Heart left ventricle (tissue), 16 donors: ENCODE measurements around the gene FREY1. TPM values are rescaled to one million over a fixed set of nuclear protein-coding genes. Genes with fewer than 3 reads are reported as not detected.
A peak's percentile ranks its signal among the peaks of the same experiment; 100 is the strongest.

Source experiments
- ATAC-seq, 4 donors: fragments of 200-7000 bp; cut with Tn5 transposase; one replicate each; pipeline ENCODE4 v1.9.1; 2020 to 2022; ENCODE audit warnings: moderate library complexity in 4 of 4, mild to moderate bottlenecking in 3 of 4, moderate number of reproducible peaks in 1 of 4
- DNase-seq, 5 donors: peaks; one replicate each; pipeline ENCODE4 v3.0.0-alpha.2; 2020
- H3K27ac ChIP-seq, 12 donors: fragments of 200-600 bp; sonication (generic) in 4 of 12; one replicate each; pipeline versions ENCODE4 v1.5.0 to v1.8.0; 2016 to 2022; ENCODE audit warnings: mild to moderate bottlenecking in 2 of 12
- H3K27me3 ChIP-seq, 9 donors: fragments of 200-600 bp; sonication (generic) in 2 of 9; one replicate each; pipeline versions ENCODE4 v1.5.1 to v1.8.0; 2016 to 2022; ENCODE audit warnings: mild to moderate bottlenecking in 3 of 9
- H3K36me3 ChIP-seq, 9 donors: fragments of 200-600 bp; sonication (generic) in 2 of 9; one replicate each; pipeline versions ENCODE4 v1.5.0 to v1.8.0; 2018 to 2022; ENCODE audit warnings: mild to moderate bottlenecking in 2 of 9
- H3K4me1 ChIP-seq, 12 donors: fragments of 200-600 bp; sonication (generic) in 4 of 12; one replicate each; pipeline versions ENCODE4 v1.5.0 to v1.8.0; 2016 to 2022; ENCODE audit warnings: mild to moderate bottlenecking in 3 of 12
- H3K4me3 ChIP-seq, 12 donors: fragments of 200-600 bp; sonication (generic) in 4 of 12; one replicate each; pipeline versions ENCODE4 v1.5.0 to v1.8.0; 2017 to 2022; ENCODE audit warnings: mild to moderate bottlenecking in 9 of 12, moderate library complexity in 4 of 12
- H3K9me3 ChIP-seq, 12 donors: fragments of 200-600 bp; sonication (generic) in 4 of 12; one replicate each; pipeline versions ENCODE4 v1.5.0 to v1.8.0; 2016 to 2022; ENCODE audit warnings: mild to moderate bottlenecking in 1 of 12
- POLR2A ChIP-seq, 2 donors: fragments of 450-650 bp; IDR thresholded peaks; one replicate each; pipeline ENCODE4 v1.6.1; 2017; ENCODE audit warnings: antibody characterized with exemption in 2 of 2, mild to moderate bottlenecking in 2 of 2, moderate library complexity in 2 of 2
- WGBS, 4 donors: extraction: QIAGEN DNeasy Blood & Tissue Kit in 2 of 4; methylation state at CpG; one replicate each; pipeline versions ENCODE4 v1.1.5 to v1.1.7; 2013 to 2018; 5-methylcytosine and 5-hydroxymethylcytosine counted together
- intact Hi-C, 10 donors: fragments of 100-400 bp; cut with DNase I; formaldehyde crosslinking; loops; one replicate each; pipeline versions ENCODE4 v1.11.1 to v1.14.2; 2022
- long read RNA-seq, 3 donors: library from polyadenylated mRNA; unstranded; transcript quantifications; one replicate each; pipeline ENCODE4 v2.0.0, GENCODE V29; 2020 to 2021
- polyA plus RNA-seq, 2 donors: library from polyadenylated mRNA; stranded (reverse); fragments of 200-250 nt; gene quantifications; one replicate each; pipeline ENCODE4 v1.2.3, GENCODE V29; 2013
- total RNA-seq, 9 donors: library from RNA; depleted of rRNA in 2 of 9; stranded (reverse); fragments of >200 nt in 2 of 9; fragmentation: NEBNext Ultra II Directional in 3 of 9; extraction: Animal tissue kit (Norgen Biotek cat#: 25700) in 3 of 9; gene quantifications; one replicate each; pipeline versions ENCODE4 v1.1.0 to v1.2.4, GENCODE V29; 2016 to 2023
- TF ChIP-seq, protein P1 (sequence below), 12 donors: fragments of 200-600 bp; sonication (generic) in 4 of 12; IDR thresholded peaks; one replicate each; pipeline versions ENCODE4 v1.5.0 to v1.8.0; 2018 to 2022; ENCODE audit warnings: antibody characterized with exemption in 12 of 12, mild to moderate bottlenecking in 5 of 12
- donor health status: ischemic (EF 13 %, LVEDD 7.1; RV severe dilation, severe dysfunction).
- donor health status: healthy with polysubstance abuse.
- donor health status: DM: no; HTN: yes; CAD: no.
- donor health status: DM: no; HTN: no; CAD: no.
- donor health status: ischemic (EF 25% LVEDD 6.9; RV normal size, moderate dysfunction).
- donor health status: ischemic (EF 25% LVEDD 5.7; RV mildly dilated, moderate dysfunction).
- donor health status: healthy.
- donor health status: DM: yes; HTN: yes; CAD: no.
- donor health status: ischemic (EF 35%, LVEDD 5.7; RV mildly dilated, moderate dysfunction).
- donor health status: nonischemic (EF 11% LVEDD 7.7; RV severe dilation, severe dysfunction).
- donor health status: DM: yes; HTN: yes; CAD: no.
- donor health status: PGD.
- donor health status: ischemic (EF 29% LVEDD 5.4; RV normal size, mild dysfunction).
- donor health status: nonischemic (EF 23%, LVEDD 6.1; RV moderate dilation, normal function).

Gene FREY1, protein sequence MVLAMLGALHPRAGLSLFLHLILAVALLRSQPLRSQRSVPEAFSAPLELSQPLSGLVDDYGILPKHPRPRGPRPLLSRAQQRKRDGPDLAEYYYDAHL
- under 1 TPM in 4 of 9 donors, not detected in 5; 0.37 to 1.00 (median 0.46) TPM for total RNA-seq
- polyA plus RNA-seq = under 1 TPM; 0.40 to 0.46 TPM
- long read RNA-seq, donor 1 = 0 reads
- long read RNA-seq, donor 2 = 0 reads
- long read RNA-seq, donor 3, partial matches to known transcripts = 0 of 1 reads
- long read RNA-seq, donor 3, other reads (novel, unspliced or antisense) = 0 of 1 reads

DNA sequence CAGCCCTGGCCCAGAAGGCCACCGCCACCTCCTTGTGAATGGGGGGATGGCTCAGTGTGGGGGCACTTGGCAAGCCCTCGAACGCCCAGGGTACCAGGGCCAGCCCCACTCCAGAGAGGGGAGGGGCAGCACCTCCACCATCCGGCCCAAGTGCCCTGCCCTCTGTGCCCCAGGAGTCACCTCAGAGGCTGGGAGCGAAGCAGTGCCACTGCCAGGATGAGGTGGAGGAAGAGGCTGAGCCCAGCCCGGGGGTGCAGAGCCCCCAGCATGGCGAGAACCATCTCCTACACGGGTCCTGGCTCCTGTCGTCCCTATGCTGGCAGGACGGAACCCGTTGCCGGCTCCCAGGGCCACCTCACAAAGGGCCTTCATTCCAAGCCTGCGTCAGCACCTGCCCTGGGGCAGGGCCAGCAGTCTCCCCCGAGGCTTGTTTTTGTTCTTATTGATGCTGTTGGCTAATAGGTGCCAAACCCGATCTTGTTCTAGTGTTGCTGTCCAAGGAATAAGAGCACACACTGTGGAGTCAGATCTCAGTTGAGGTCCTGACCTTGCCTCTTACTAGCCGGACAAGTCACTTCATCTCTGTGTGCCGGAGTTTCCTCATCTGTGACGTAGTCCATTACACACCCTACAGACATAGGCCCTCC lies at the start of gene FREY1:
Gene FREY1, minus strand, starts transcription at position 307 of the 647 bp plus-strand sequence. Its CDS starts 26 bp downstream, at position 281.
- intact Hi-C loops = no loop called here
- TF ChIP-seq, protein P1, sequence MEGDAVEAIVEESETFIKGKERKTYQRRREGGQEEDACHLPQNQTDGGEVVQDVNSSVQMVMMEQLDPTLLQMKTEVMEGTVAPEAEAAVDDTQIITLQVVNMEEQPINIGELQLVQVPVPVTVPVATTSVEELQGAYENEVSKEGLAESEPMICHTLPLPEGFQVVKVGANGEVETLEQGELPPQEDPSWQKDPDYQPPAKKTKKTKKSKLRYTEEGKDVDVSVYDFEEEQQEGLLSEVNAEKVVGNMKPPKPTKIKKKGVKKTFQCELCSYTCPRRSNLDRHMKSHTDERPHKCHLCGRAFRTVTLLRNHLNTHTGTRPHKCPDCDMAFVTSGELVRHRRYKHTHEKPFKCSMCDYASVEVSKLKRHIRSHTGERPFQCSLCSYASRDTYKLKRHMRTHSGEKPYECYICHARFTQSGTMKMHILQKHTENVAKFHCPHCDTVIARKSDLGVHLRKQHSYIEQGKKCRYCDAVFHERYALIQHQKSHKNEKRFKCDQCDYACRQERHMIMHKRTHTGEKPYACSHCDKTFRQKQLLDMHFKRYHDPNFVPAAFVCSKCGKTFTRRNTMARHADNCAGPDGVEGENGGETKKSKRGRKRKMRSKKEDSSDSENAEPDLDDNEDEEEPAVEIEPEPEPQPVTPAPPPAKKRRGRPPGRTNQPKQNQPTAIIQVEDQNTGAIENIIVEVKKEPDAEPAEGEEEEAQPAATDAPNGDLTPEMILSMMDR (IDR thresholded peaks at IDR 0.05) = no peak
- no peak for TF ChIP-seq POLR2A (IDR thresholded peaks at IDR 0.05)

DNA sequence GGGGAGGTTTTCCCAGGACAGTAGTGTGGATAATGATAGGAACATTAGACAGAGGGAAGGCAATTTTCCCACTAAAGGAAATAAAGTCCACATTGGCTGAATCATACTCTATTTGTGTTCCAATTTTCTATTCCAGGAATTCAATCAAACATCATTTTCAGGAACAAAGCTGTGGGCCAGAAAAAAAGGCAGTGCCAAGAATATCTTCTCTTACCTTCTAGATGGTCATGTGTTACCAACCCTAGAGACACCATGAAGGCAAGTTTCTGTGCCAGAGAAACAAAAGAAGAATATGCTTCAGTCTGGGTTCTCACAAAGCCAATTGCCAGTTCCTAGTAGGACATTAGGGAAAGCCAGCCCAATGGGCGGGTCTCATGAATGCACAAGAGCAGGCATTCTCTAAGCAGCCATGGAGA lies 42.9 kb upstream of the FREY1 start:
- TF ChIP-seq POLR2A (IDR thresholded peaks at IDR 0.05) = no peak
- TF ChIP-seq, protein P1 (IDR thresholded peaks at IDR 0.05) = no peak
- DNase-seq = no peak
- intact Hi-C loops = no loop called here

More for the DNA sequence above, at the start of gene FREY1:
- WGBS, 4 donors = 67 to 81% (median 75%) methylated on average over 15 to 18 of the region's 18 CpGs
- Histone ChIP-seq H3K36me3 (peaks cover 0 to 40% (median 29%) of the 10 kb centered on the region in 9 donors), H3K27ac (no peak within 1 kb of the TSS), H3K9me3 (no peaks in the 10 kb centered on the region), H3K4me3 (no peak within 1 kb of the TSS), H3K4me1 (peaks cover 0 to 6% (median 0%) of the 10 kb centered on the region in 12 donors), H3K27me3 (no peaks in the 10 kb centered on the region)
- ATAC-seq (no peak), DNase-seq (no peak)

DNA sequence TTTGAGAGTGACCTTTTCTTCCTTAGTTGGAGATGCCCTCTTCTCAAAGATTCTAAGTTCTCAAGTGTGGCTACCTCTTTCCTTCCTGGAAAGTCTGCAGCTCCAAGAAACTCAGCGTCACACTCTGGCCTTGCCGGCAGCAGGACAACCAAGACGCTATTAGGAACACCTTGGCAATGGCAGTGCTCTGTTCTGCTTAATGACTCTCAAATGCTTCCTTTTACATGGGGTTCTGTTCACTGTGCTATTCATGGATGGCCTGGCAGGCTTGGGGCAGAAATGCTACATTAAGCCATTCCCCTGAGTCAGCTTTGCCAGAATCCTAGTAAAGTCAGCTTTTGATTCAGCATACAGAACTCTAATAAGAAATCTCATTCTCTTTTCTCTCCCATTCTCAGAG lies 41.3 kb upstream of the FREY1 start:
- no peak for TF ChIP-seq POLR2A (IDR thresholded peaks at IDR 0.05)
- TF ChIP-seq, protein P1 (IDR thresholded peaks at IDR 0.05) = no peak
- Histone ChIP-seq H3K27me3 (no peaks in the 10 kb centered on the region), H3K4me1 (peaks cover 0 to 11% (median 0%) of the 10 kb centered on the region in 12 donors), H3K4me3 (no peak overlapping the region), H3K9me3 (no peaks in the 10 kb centered on the region), H3K27ac (no peak overlapping the region), H3K36me3 (peaks cover 0 to 100% (median 98%) of the 10 kb centered on the region in 9 donors)
- ATAC-seq (no peak), DNase-seq (no peak)
- 95 to 100% (median 95%) methylated on average over 3 of the region's 3 CpGs for WGBS, 4 donors
- intact Hi-C loops = no loop called here

More for the DNA sequence above, 42.9 kb upstream of the FREY1 start:
- ATAC-seq = peak in 1 of 4 donors; percentile 22
- Histone ChIP-seq H3K4me1 (peaks cover 0 to 11% (median 0%) of the 10 kb centered on the region in 12 donors), H3K4me3 (no peak overlapping the region), H3K27ac (no peak overlapping the region), H3K9me3 (no peaks in the 10 kb centered on the region), H3K27me3 (no peaks in the 10 kb centered on the region), H3K36me3 (peaks cover 0 to 99% (median 88%) of the 10 kb centered on the region in 9 donors)
- 88 to 100% (median 97%) methylated on average over 1 of the region's 1 CpG for WGBS, 4 donors

DNA sequence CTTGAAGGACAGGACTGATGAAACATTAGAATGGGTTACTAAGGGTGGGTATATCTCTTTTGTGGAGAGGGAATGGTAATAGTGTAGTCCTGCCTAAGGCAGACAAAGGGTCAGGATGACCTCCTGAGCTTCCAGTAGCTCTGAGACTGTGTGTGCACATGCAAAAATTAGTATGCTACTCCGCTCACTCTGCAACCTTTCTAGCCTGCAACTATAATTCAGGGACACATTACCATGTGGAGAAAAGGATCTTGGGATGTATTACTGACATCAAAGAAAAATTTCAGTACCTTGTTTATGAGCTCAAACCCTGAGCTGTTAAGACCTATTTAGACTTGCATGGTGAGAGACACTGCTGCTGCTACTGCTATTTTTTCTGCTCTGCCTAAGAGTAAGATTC lies 40.8 kb upstream of the FREY1 start:
- no peaks in the 10 kb centered on the region for H3K27me3 ChIP-seq
- H3K4me1 ChIP-seq = peaks cover 0 to 11% (median 0%) of the 10 kb centered on the region in 12 donors
- DNase-seq (no peak), ATAC-seq (no peak)
- H3K27ac ChIP-seq = no peak overlapping the region
- TF ChIP-seq, protein P1 (IDR thresholded peaks at IDR 0.05) = no peak
- H3K9me3 ChIP-seq = no peaks in the 10 kb centered on the region
- 73 to 100% (median 90%) methylated on average over 1 of the region's 1 CpG for WGBS, 4 donors
- intact Hi-C loops = no loop called here
- H3K36me3 ChIP-seq = peaks cover 0 to 100% (median 98%) of the 10 kb centered on the region in 9 donors
- no peak overlapping the region for H3K4me3 ChIP-seq
